Right renal cortex interstitium (tissue), 3 donors: ENCODE results near the gene REXO4. TPM values are rescaled to one million over a fixed set of nuclear protein-coding genes. Genes with fewer than 3 reads are reported as not detected.
"Not testable (repeated sequence)": the region's sequence is repeated elsewhere in the genome, so short reads cannot be mapped to it uniquely, and the experiment has no call there.

Source experiments
- DNase-seq, 3 donors: peaks; one replicate each; pipeline ENCODE4 v3.0.0-alpha.2; 2013; ENCODE audit warnings: low read depth in 3 of 3, low spot score in 2 of 3
- polyA plus RNA-seq, 3 donors: library from polyadenylated mRNA; unstranded; fragments of 120-200 nt; gene quantifications; one replicate each; pipeline ENCODE4 v1.2.1, GENCODE V29; 2013; ENCODE audit not compliant: insufficient read length in 3 of 3

Gene REXO4
- polyA plus RNA-seq, 3 donors = 26.9 to 30.7 (median 29.7) TPM

GRCh38 chr9:133423216-133423615 lies 5.4 kb upstream of the REXO4 start:
- DNase-seq = no peak

- no peak for DNase-seq
These were observed 4.1 kb upstream of the REXO4 start, which contains the start of gene ADAMTS13 for GRCh38 chr9:133421615-133422542. ADAMTS13 (plus strand) TSS chr9:133422367; CDS start chr9:133422444, 77 bp downstream.

GRCh38 chr9:133420392-133420827 lies 2.6 kb upstream of the REXO4 start:
- DNase-seq = no peak

GRCh38 chr9:133419005-133419404 lies 1.2 kb upstream of the REXO4 start:
- no peak for DNase-seq

GRCh38 chr9:133415170-133415569 lies 2.6 kb downstream of the REXO4 start:
- no peak for DNase-seq

- no peak for DNase-seq
These were observed 9.8 kb downstream of the REXO4 start for GRCh38 chr9:133408042-133408441.

- no peak for DNase-seq
These were observed 11.1 kb downstream of the REXO4 start for GRCh38 chr9:133406480-133407307.

GRCh38 chr9:133405508-133406438 lies 12.0 kb downstream of the REXO4 start:
- no peak for DNase-seq

GRCh38 chr9:133404454-133405002 lies 13.3 kb downstream of the REXO4 start:
- DNase-seq = no peak

- no peak for DNase-seq
These were observed 13.9 kb downstream of the REXO4 start for GRCh38 chr9:133403766-133404453.

- no peak for DNase-seq
These were observed 15.1 kb downstream of the REXO4 start for GRCh38 chr9:133402689-133403088.

GRCh38 chr9:133401588-133401987 lies 16.2 kb downstream of the REXO4 start:
- DNase-seq = no peak

- no peak for DNase-seq
These were observed 17.5 kb downstream of the REXO4 start for GRCh38 chr9:133400292-133400691.

GRCh38 chr9:133397895-133398294 lies 19.9 kb downstream of the REXO4 start:
- DNase-seq = no peak

- no peak for DNase-seq
These were observed 20.4 kb downstream of the REXO4 start for GRCh38 chr9:133397370-133397769.

GRCh38 chr9:133396952-133397351 lies 20.9 kb downstream of the REXO4 start:
- DNase-seq = no peak

- DNase-seq = no peak
These were observed 23.0 kb downstream of the REXO4 start for GRCh38 chr9:133394687-133395271.

- no peak for DNase-seq
These were observed 24.4 kb downstream of the REXO4 start for GRCh38 chr9:133393399-133393798.

GRCh38 chr9:133392308-133392707 lies 25.5 kb downstream of the REXO4 start:
- DNase-seq = not testable (repeated sequence)
